ENCODE results near the gene LMO7. TPM values are rescaled to one million over a fixed set of nuclear protein-coding genes. Genes with fewer than 3 reads are reported as not detected.

LMO7 gene
- total RNA-seq, 1 experiment from 2014 or later, result 11.8 TPM

GRCh38 chr13:75826391-75826790, 190.3 kb downstream of the LMO7 start:
- no peaks in the 10 kb centered on the region for H3K4me1 ChIP-seq (ENCODE audit: control insufficient read depth, insufficient read depth, low read length)
- H3K36me3 ChIP-seq (ENCODE audit: control insufficient read depth, insufficient read depth, low read length), result no peaks in the 10 kb centered on the region
- H3K9me3 ChIP-seq (ENCODE audit: control insufficient read depth, insufficient read depth, low read depth, low read length), result no peaks in the 10 kb centered on the region

GRCh38 chr13:75829830-75830229, 193.7 kb downstream of the LMO7 start:
- Histone ChIP-seq H3K9me3 (ENCODE audit: control insufficient read depth, insufficient read depth, low read depth, low read length) (no peaks in the 10 kb centered on the region), H3K27ac (ENCODE audit: low read length) (no peak overlapping the region), H3K27me3 (ENCODE audit: control insufficient read depth, insufficient read depth, low read length) (no peaks in the 10 kb centered on the region), H3K4me1 (ENCODE audit: control insufficient read depth, insufficient read depth, low read length) (no peaks in the 10 kb centered on the region), H3K36me3 (ENCODE audit: control insufficient read depth, insufficient read depth, low read length) (no peaks in the 10 kb centered on the region), H3K4me3 (ENCODE audit: low read depth in 2 of 2, low read length in 2 of 2) (no peak overlapping the region)
- BruUV-seq (replicated peaks), result no TSS peak
- ChIA-PET CTCF (no interaction called here), POLR2A (no interaction called here)
- no peak for ATAC-seq
- intact Hi-C loops (cut with micrococcal nuclease; ENCODE audit: unreplicated experiment) (no loop called here), in situ Hi-C loops (cut with HindIII; ENCODE audit: low pct_unique_long_range_greater_than_20kb, low sequenced_read_pairs) (no loop called here)
- TF ChIP-seq TCF7L2 (IDR thresholded peaks at IDR 0.05; ENCODE audit: low read depth, low read length) (no peak), REST (IDR thresholded peaks at IDR 0.05; ENCODE audit: insufficient read depth in 1 of 2, low read depth in 2 of 2, low read length in 1 of 2) (no peak), POLR2AphosphoS5 (IDR thresholded peaks at IDR 0.05; ENCODE audit: low read depth, low read length) (no peak), SIN3A (IDR thresholded peaks at IDR 0.05; ENCODE audit: borderline replicate concordance, insufficient read depth, low read depth, low read length) (no peak)
- DNase-seq (ENCODE audit: low read depth, low spot score), result no peak

More at GRCh38 chr13:75826391-75826790, 190.3 kb downstream of the LMO7 start:
- TF ChIP-seq TCF7L2 (IDR thresholded peaks at IDR 0.05; ENCODE audit: low read depth, low read length) (no peak), SIN3A (IDR thresholded peaks at IDR 0.05; ENCODE audit: borderline replicate concordance, insufficient read depth, low read depth, low read length) (no peak), CTCF (IDR thresholded peaks at IDR 0.05) (no peak), POLR2AphosphoS5 (IDR thresholded peaks at IDR 0.05; ENCODE audit: low read depth, low read length) (no peak), REST (IDR thresholded peaks at IDR 0.05; ENCODE audit: insufficient read depth in 1 of 2, low read depth in 2 of 2, low read length in 1 of 2) (no peak)
- CTCF ChIA-PET, result no interaction called here
- Histone ChIP-seq H3K4me3 (ENCODE audit: low read depth in 2 of 2, low read length in 2 of 2) (no peak overlapping the region), H3K27ac (ENCODE audit: low read length) (no peak overlapping the region), H3K27me3 (ENCODE audit: control insufficient read depth, insufficient read depth, low read length) (no peaks in the 10 kb centered on the region)
- intact Hi-C loops (cut with micrococcal nuclease; ENCODE audit: unreplicated experiment) (no loop called here), in situ Hi-C loops (cut with HindIII; ENCODE audit: low pct_unique_long_range_greater_than_20kb, low sequenced_read_pairs) (no loop called here)
- ATAC-seq (no peak), DNase-seq (ENCODE audit: low read depth, low spot score) (no peak)
- BruUV-seq (replicated peaks), result no TSS peak
- POLR2A ChIA-PET, result no interaction called here

Data from Panc1 (cell line).